ENCODE measurements around the gene BEX3.
"Not testable (repeated sequence)": the region's sequence is repeated elsewhere in the genome, so short reads cannot be mapped to it uniquely, and the experiment has no call there.

DNA sequence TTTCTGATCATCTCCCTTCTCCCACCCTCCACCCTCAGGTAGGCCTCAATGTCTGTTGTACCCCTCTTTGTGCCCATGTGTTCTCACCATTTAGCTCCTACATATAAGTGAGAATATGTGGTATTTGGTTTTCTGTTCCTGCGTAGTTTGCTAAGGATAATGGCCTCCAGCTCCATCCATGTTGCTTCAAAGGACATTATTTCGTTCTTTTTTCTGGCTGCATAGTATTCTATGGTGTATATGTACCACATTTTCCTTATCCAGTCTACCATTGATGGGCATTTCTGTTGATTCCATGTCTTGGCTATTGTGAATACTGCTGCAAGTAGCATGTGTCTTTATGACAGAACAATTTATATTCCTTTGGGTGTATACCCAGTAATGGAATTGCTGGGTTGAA lies 35.4 kb downstream of the BEX3 start:
- TF ChIP-seq CTCF (conservative IDR thresholded peaks at IDR 0.05; ENCODE audit: low read depth, low read length); EZH2 (IDR thresholded peaks at IDR 0.05; ENCODE audit: low read length, unreplicated experiment): not testable (repeated sequence)

Data from PC-3 (cell line).